Coronary artery (tissue), 2 donors: Measurements from ENCODE around the gene PLAC1.

ENCODE experiments used
- DNase-seq: peaks from one replicate; pipeline ENCODE4 v3.0.0-alpha.2; 2017; ENCODE audit warnings: low spot score
- H3K27ac ChIP-seq, 2 donors: fragments of 200-600 bp; sonication (generic); one replicate each; pipeline ENCODE4 v1.5.1; 2016 to 2019
- H3K4me3 ChIP-seq: fragments of 200-600 bp; sonication (generic); 2 replicates; pipeline ENCODE4 v1.5.1; 2016; ENCODE audit warnings: mild to moderate bottlenecking, moderate library complexity
- CTCF ChIP-seq: fragments of 200-600 bp; sonication (generic); IDR thresholded peaks from one replicate; pipeline ENCODE4 v1.5.1; 2019; ENCODE audit warnings: antibody characterized with exemption

The PLAC1 gene

GRCh38 chrX:134645936-134646543, 12.2 kb downstream of the PLAC1 start:
- TF ChIP-seq CTCF, result no peak
- no peak for DNase-seq
- Histone ChIP-seq H3K4me3 (no peak overlapping the region), H3K27ac (no peak overlapping the region)

GRCh38 chrX:134642386-134642785, 15.9 kb downstream of the PLAC1 start:
- Histone ChIP-seq H3K27ac (no peak overlapping the region), H3K4me3 (no peak overlapping the region)
- TF ChIP-seq CTCF, result no peak
- DNase-seq, result no peak

GRCh38 chrX:134641346-134641745, 16.9 kb downstream of the PLAC1 start:
- no peak for DNase-seq
- H3K4me3 ChIP-seq, result no peak overlapping the region
- no peak for TF ChIP-seq CTCF
- H3K27ac ChIP-seq, result no peak overlapping the region

- Histone ChIP-seq H3K27ac (no peak overlapping the region), H3K4me3 (no peak overlapping the region)
- TF ChIP-seq CTCF, result no peak
- no peak for DNase-seq
Measured at GRCh38 chrX:134640914-134641313, 17.4 kb downstream of the PLAC1 start.

GRCh38 chrX:134636851-134637250, 21.4 kb downstream of the PLAC1 start:
- no peak for DNase-seq

GRCh38 chrX:134634691-134635090, 23.6 kb downstream of the PLAC1 start:
- no peak for DNase-seq
- Histone ChIP-seq H3K4me3 (no peak overlapping the region), H3K27ac (no peak overlapping the region)
- no peak for TF ChIP-seq CTCF

More at GRCh38 chrX:134636851-134637250, 21.4 kb downstream of the PLAC1 start:
- no peak for TF ChIP-seq CTCF
- Histone ChIP-seq H3K27ac (no peak overlapping the region), H3K4me3 (no peak overlapping the region)

- no peak for DNase-seq
- TF ChIP-seq CTCF, result no peak
- Histone ChIP-seq H3K27ac (no peak overlapping the region), H3K4me3 (no peak overlapping the region)
Measured at GRCh38 chrX:134633832-134634231, 24.4 kb downstream of the PLAC1 start.
